ENCODE data around the gene RGS7. TPM values are rescaled to one million over a fixed set of nuclear protein-coding genes. Genes with fewer than 3 reads are reported as not detected.
"Not testable (repeated sequence)": the region's sequence is repeated elsewhere in the genome, so short reads cannot be mapped to it uniquely, and the experiment has no call there.

The RGS7 gene
- total RNA-seq, 2 experiments from 2014 or later, result not detected

GRCh38 chr1:240792915-240793529 lies 564.0 kb downstream of the RGS7 start:
- DNase-seq (no peak), ATAC-seq (no peak)
- Mint-ChIP-seq H3K36me3 (ENCODE audit: low read depth) (no peaks in the 10 kb centered on the region), H3K27ac (no peak overlapping the region), H3K27me3 (ENCODE audit: low read depth) (no peaks in the 10 kb centered on the region), H3K4me3 (no peak overlapping the region), H3K4me1 (ENCODE audit: low read depth) (no peaks in the 10 kb centered on the region), H3K9me3 (ENCODE audit: insufficient read depth) (no peaks in the 10 kb centered on the region)
- ChIA-PET CTCF (no interaction called here), POLR2A (no interaction called here)

GRCh38 chr1:240790856-240791255 lies 566.1 kb downstream of the RGS7 start:
- Mint-ChIP-seq H3K36me3 (ENCODE audit: low read depth) (no peaks in the 10 kb centered on the region), H3K9me3 (ENCODE audit: insufficient read depth) (no peaks in the 10 kb centered on the region), H3K4me1 (ENCODE audit: low read depth) (no peaks in the 10 kb centered on the region), H3K27ac (no peak overlapping the region), H3K4me3 (no peak overlapping the region), H3K27me3 (ENCODE audit: low read depth) (no peaks in the 10 kb centered on the region)
- DNase-seq (no peak), ATAC-seq (no peak)
- POLR2A ChIA-PET, result no interaction called here
- CTCF ChIA-PET, result no interaction called here

DNA sequence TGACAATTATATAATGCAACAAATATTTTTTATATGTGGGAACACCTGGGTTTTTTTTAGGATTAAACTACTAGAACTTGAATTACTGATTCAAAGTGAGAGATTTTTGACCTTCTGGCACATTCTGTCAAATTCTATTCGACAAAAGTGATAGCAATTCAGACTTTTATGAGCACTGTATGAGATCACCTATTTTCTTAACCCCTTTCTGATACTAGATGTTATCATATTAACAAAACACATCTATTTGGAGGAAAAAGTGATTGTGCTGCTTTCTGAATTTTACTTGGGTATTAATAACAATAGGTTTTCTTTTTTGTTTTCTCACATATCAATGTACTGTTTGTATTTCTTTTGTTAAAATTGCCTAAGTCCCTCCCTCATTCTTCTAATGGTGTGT lies 570.1 kb downstream of the RGS7 start:
- Mint-ChIP-seq H3K4me3 (no peak overlapping the region), H3K36me3 (ENCODE audit: low read depth) (no peaks in the 10 kb centered on the region), H3K27me3 (ENCODE audit: low read depth) (no peaks in the 10 kb centered on the region), H3K4me1 (ENCODE audit: low read depth) (no peaks in the 10 kb centered on the region), H3K9me3 (ENCODE audit: insufficient read depth) (no peaks in the 10 kb centered on the region), H3K27ac (no peak overlapping the region)
- POLR2A ChIA-PET, result no interaction called here
- DNase-seq, result no peak
- ATAC-seq, result no peak
- CTCF ChIA-PET, result no interaction called here

DNA sequence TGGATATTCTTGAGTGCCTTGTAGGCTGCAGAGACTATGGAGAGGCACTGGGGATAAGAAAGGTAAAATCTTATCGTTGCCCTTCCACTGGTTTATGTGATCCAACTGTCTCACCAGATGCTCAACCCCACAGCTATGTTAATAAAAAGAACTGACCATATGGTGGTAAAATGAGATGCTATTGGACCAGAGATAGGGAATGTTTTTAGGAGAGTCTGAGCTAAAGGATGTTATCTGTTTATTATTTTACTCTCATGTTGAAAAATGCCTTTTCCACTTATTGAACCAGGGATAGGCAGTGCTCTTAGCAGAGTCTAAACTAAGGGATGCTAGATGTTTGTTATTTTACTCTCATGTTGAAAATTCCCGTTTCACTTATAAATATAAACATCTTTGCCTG lies 572.2 kb downstream of the RGS7 start:
- H3K9me3 Mint-ChIP-seq (ENCODE audit: insufficient read depth), result no peaks in the 10 kb centered on the region
- H3K27me3 Mint-ChIP-seq (ENCODE audit: low read depth), result no peaks in the 10 kb centered on the region
- no peak overlapping the region for H3K4me3 Mint-ChIP-seq
- no peaks in the 10 kb centered on the region for H3K4me1 Mint-ChIP-seq (ENCODE audit: low read depth)
- ATAC-seq (no peak), DNase-seq (no peak)
- no peak overlapping the region for H3K27ac Mint-ChIP-seq
- ChIA-PET POLR2A (no interaction called here), CTCF (no interaction called here)
- no peaks in the 10 kb centered on the region for H3K36me3 Mint-ChIP-seq (ENCODE audit: low read depth)

DNA sequence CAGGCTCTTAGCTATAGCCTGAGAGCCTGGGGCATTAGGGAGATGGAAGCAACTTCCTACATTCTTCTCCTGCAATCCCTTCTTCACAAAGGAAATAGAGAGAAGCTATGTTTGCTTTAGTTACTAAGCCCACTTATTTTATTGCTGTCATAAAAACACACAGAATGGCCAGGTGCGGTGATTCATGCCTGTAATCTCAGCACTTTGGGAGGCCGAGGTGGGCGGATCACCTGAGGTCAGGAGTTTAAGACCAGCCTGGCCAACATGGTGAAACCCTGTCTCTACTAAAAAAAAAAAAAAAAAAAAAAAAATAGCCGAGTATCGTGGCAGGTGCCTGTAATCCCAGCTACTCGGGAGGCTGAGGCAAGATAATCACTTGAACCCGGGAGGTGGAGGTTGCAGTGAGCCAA lies 573.3 kb downstream of the RGS7 start:
- H3K9me3 Mint-ChIP-seq (ENCODE audit: insufficient read depth); H3K4me3 Mint-ChIP-seq; H3K36me3 Mint-ChIP-seq (ENCODE audit: low read depth); CTCF ChIA-PET; H3K27ac Mint-ChIP-seq; POLR2A ChIA-PET; H3K4me1 Mint-ChIP-seq (ENCODE audit: low read depth); ATAC-seq; DNase-seq; H3K27me3 Mint-ChIP-seq (ENCODE audit: low read depth): not testable (repeated sequence)

DNA sequence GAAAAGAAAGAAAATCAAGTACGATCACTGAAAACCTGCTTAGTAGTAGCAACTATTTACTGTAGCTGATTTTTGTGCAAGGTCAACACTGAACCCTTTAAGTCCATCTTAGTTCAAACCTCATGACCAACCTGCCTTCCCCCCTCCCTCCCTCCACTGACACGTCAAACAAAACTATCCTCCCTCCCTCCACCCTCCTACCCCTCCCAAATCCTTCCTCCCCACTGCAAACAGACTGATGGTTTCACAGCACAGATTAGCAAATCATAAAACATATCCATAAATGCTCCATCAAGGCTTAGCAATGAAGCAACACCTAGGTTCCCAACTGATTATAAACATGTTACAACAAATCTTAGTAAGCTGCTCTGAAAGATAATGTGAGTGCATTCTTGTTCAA lies 580.8 kb downstream of the RGS7 start:
- Mint-ChIP-seq H3K4me3 (no peak overlapping the region), H3K9me3 (ENCODE audit: insufficient read depth) (no peaks in the 10 kb centered on the region), H3K4me1 (ENCODE audit: low read depth) (no peaks in the 10 kb centered on the region), H3K36me3 (ENCODE audit: low read depth) (no peaks in the 10 kb centered on the region), H3K27ac (no peak overlapping the region), H3K27me3 (ENCODE audit: low read depth) (no peaks in the 10 kb centered on the region)
- ATAC-seq (no peak), DNase-seq (no peak)
- CTCF ChIA-PET, result no interaction called here
- POLR2A ChIA-PET, result no interaction called here

DNA sequence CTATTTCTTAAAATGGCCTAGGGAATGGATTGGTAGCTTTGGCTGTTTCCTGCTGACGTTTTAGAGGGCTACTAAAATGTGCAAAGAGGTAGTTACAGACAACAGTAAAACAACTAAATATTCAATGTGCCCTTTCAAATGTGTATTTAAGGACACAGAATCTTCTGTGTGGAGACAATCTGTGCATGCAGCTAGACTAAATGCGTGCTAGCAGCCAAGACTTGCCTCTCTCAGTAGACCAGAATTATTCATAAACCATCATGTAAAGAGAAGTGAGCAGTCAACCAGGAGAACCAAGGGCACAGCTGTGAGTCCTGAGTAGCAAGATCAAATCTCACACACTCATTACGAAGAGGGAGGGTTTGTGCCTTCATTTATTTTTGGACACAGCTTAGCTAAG lies 584.9 kb downstream of the RGS7 start:
- H3K4me3 Mint-ChIP-seq, result no peak overlapping the region
- CTCF ChIA-PET, result no interaction called here
- H3K27ac Mint-ChIP-seq, result no peak overlapping the region
- DNase-seq (no peak), ATAC-seq (no peak)
- no peaks in the 10 kb centered on the region for H3K9me3 Mint-ChIP-seq (ENCODE audit: insufficient read depth)
- no peaks in the 10 kb centered on the region for H3K36me3 Mint-ChIP-seq (ENCODE audit: low read depth)
- no peaks in the 10 kb centered on the region for H3K4me1 Mint-ChIP-seq (ENCODE audit: low read depth)
- H3K27me3 Mint-ChIP-seq (ENCODE audit: low read depth), result no peaks in the 10 kb centered on the region
- POLR2A ChIA-PET, result no interaction called here

DNA sequence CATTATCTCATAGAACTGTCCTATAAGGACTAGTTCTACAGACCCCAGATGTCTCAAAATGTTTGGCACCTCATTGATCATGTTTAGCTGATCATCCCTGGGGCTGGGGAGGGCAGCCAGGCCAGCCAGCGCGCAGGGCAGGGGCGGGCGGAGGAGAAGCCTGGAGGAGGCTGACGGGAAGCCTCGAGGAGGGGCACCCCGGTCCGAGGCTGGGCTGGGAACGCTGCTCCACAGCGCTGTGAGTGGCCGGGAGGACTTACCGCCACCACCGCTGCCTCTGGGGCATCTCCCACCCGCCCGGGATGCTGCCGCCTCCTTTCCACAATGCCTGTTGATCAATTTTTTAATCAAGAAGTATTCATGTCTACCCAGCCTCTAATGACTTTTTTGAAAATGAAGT lies 585.6 kb downstream of the RGS7 start:
- no peaks in the 10 kb centered on the region for H3K9me3 Mint-ChIP-seq (ENCODE audit: insufficient read depth)
- CTCF ChIA-PET, result no interaction called here
- no peaks in the 10 kb centered on the region for H3K36me3 Mint-ChIP-seq (ENCODE audit: low read depth)
- H3K27ac Mint-ChIP-seq, result no peak overlapping the region
- no peaks in the 10 kb centered on the region for H3K27me3 Mint-ChIP-seq (ENCODE audit: low read depth)
- no peaks in the 10 kb centered on the region for H3K4me1 Mint-ChIP-seq (ENCODE audit: low read depth)
- DNase-seq (no peak), ATAC-seq (no peak)
- H3K4me3 Mint-ChIP-seq, result no peak overlapping the region
- POLR2A ChIA-PET, result no interaction called here

DNA sequence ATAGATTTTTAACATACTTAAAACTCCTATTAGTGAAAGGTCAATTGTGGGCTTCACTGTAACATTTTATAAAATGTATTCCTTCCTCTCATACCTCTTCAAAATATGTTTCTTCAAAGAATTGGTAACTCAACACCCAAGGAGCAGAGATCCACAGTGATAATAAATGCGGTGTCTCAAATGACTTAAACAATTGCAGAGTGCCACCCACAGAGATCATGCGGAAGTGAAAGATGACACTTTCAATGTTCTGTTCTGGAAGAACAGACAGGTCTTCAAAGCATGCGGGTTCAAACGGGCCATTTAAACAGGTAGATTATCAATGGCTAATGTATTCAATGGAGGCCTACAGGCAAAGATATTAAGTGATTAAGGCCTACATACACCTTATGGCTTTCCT lies 588.0 kb downstream of the RGS7 start:
- Mint-ChIP-seq H3K27me3 (ENCODE audit: low read depth) (no peaks in the 10 kb centered on the region), H3K27ac (no peak overlapping the region), H3K9me3 (ENCODE audit: insufficient read depth) (no peaks in the 10 kb centered on the region), H3K4me3 (no peak overlapping the region), H3K4me1 (ENCODE audit: low read depth) (no peaks in the 10 kb centered on the region), H3K36me3 (ENCODE audit: low read depth) (no peaks in the 10 kb centered on the region)
- POLR2A ChIA-PET, result no interaction called here
- DNase-seq, result no peak
- CTCF ChIA-PET, result no interaction called here
- no peak for ATAC-seq

DNA sequence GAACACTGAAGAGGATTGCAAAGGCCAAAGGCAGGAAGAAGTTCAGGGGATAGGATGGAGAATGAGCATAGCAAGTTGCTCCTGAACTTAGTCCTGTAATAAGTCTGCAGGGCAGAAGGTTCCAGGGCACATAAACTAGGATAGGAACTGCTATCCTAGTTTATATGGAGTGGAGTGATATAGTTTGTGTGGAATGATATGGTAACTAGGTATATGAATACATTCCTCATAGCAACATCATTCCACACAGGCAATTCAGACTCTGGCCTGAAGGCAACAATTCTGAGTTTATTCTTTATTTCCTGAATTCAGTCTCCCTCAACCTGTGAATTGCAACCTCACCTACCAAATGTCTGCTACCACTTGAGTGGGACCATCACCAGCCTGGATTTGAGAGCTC lies 590.2 kb downstream of the RGS7 start:
- Mint-ChIP-seq H3K9me3 (ENCODE audit: insufficient read depth) (no peaks in the 10 kb centered on the region), H3K27me3 (ENCODE audit: low read depth) (no peaks in the 10 kb centered on the region), H3K4me1 (ENCODE audit: low read depth) (no peaks in the 10 kb centered on the region), H3K4me3 (no peak overlapping the region), H3K36me3 (ENCODE audit: low read depth) (no peaks in the 10 kb centered on the region), H3K27ac (no peak overlapping the region)
- ATAC-seq (no peak), DNase-seq (no peak)
- ChIA-PET CTCF (no interaction called here), POLR2A (no interaction called here)

DNA sequence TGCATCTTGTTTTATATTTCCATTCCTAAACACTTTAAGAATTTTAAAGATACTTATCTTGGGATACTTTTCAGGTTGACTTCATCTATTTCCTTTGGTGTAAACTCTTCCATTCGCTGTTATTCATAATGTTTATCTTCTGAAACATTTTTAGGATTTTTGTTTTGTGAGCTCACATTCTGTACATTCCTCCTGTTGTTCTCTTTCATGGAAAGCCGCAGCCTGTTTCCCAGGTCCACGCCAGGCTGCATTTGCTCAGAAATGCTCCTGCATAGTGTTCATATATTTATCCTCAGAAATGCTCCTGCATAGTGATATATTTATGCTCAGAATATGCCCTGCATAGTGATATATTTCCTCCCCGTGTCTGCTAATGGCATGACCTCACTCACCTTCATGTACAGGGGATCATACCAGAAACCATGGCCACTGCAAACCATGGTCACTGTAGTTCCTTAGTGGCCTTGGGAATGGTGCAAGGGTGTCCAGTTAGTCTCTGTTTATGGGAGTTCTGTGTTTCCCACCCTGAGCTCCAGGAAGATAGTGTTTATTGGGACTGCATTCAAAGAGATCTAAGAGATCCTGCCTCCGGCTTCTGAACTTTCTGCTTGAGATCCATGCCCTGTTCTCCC lies 591.2 kb downstream of the RGS7 start:
- Mint-ChIP-seq H3K9me3 (ENCODE audit: insufficient read depth) (no peaks in the 10 kb centered on the region), H3K36me3 (ENCODE audit: low read depth) (no peaks in the 10 kb centered on the region), H3K4me3 (no peak overlapping the region), H3K4me1 (ENCODE audit: low read depth) (no peaks in the 10 kb centered on the region), H3K27ac (no peak overlapping the region), H3K27me3 (ENCODE audit: low read depth) (no peaks in the 10 kb centered on the region)
- ATAC-seq, result no peak
- no peak for DNase-seq
- POLR2A ChIA-PET, result no interaction called here
- CTCF ChIA-PET, result no interaction called here

GRCh38 chr1:240763771-240764170 lies 593.2 kb downstream of the RGS7 start:
- Mint-ChIP-seq H3K27me3 (ENCODE audit: low read depth) (no peaks in the 10 kb centered on the region), H3K4me3 (no peak overlapping the region), H3K27ac (no peak overlapping the region), H3K36me3 (ENCODE audit: low read depth) (no peaks in the 10 kb centered on the region), H3K4me1 (ENCODE audit: low read depth) (no peaks in the 10 kb centered on the region), H3K9me3 (ENCODE audit: insufficient read depth) (no peaks in the 10 kb centered on the region)
- no peak for DNase-seq
- ChIA-PET POLR2A (no interaction called here), CTCF (no interaction called here)
- ATAC-seq, result no peak

- ATAC-seq; POLR2A ChIA-PET; H3K27me3 Mint-ChIP-seq (ENCODE audit: low read depth); H3K4me3 Mint-ChIP-seq; H3K36me3 Mint-ChIP-seq (ENCODE audit: low read depth); H3K4me1 Mint-ChIP-seq (ENCODE audit: low read depth); H3K27ac Mint-ChIP-seq; H3K9me3 Mint-ChIP-seq (ENCODE audit: insufficient read depth); CTCF ChIA-PET; DNase-seq: not testable (repeated sequence)
Measured at GRCh38 chr1:240763095-240763494, 593.9 kb downstream of the RGS7 start.

Measured in activated CD8-positive, alpha-beta T cell treated with anti-CD3 and anti-CD28 coated beads, Interleukin-2, amount 10 ng/mL, durations not matched to agents 7 days and 5 days (primary cell).